GM12873 (cell line): Measurements from ENCODE around the gene SLC17A7.
A peak's percentile ranks its signal among the peaks of the same experiment; 100 is the strongest.

Experiments
- CTCF ChIP-seq: IDR thresholded peaks from 2 replicates; pipeline ENCODE4 v1.5.1; 2012; ENCODE audit warnings: low read depth, mild to moderate bottlenecking, moderate library complexity, low read length, control low read depth; ENCODE audit not compliant: insufficient read depth; ENCODE audit errors: missing control alignments

Gene SLC17A7

GRCh38 chr19:49427339-49427738, 14.0 kb downstream of the SLC17A7 start:
- TF ChIP-seq CTCF: no peak

DNA sequence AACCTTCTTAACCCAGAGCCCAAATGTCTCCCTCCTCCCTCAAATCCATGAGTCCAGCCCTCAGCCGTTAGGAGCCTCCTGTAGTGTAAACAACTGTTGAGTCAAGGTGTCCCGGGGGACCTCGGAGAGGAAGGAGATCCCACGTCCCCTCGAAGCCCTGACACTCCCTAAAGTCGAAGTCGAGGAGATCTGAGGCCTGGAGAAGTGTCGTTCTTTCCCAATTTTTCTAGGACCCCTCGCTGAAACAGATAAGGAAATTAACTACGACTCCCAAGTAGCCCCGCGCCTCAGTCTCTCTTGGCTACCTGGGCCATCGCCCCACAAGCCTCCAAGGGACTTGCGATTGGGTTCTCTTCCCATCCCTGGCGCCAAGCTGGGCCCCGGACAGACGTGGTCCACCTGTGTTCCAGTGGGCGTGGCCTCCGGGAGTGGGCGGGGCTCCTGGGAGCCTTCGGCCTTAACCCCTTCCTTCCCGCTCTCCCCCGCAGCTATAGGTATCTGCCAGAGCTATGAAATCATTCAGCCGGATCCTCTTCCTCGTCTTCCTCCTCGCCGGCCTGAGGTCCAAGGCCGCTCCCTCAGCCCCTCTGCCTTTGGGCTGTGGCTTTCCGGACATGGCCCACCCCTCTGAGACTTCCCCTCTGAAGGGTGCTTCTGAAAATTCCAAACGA, 15.3 kb downstream of the SLC17A7 start:
- TF ChIP-seq CTCF: no peak

- no peak for TF ChIP-seq CTCF
These were observed 16.1 kb downstream of the SLC17A7 start, which contains the start of gene GFY for GRCh38 chr19:49425178-49425577. Gene GFY (plus strand): TSS chr19:49425388. CDS start chr19:49426431, 1,043 bp downstream.

DNA sequence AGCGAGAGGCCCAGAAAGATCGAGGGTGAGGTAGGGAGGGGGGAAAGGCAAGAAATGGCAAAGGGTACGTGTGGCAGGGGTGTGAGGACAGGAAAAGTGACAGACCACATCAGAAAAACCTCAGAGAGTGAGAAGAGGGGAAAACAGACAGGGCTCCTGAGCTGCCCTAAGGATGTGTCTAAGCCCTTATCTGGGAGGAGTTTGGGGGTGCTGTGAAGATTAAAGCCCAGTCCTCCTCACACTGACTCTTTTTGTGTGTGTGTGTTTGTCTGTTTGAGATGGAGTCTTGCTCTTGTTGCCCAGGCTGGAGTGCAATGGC, 17.4 kb downstream of the SLC17A7 start:
- no peak for TF ChIP-seq CTCF

- no peak for TF ChIP-seq CTCF
These were observed 18.0 kb downstream of the SLC17A7 start, which contains the start of gene PTH2 for GRCh38 chr19:49423071-49423984. Gene PTH2 (minus strand): TSS chr19:49423441. CDS start chr19:49423339, 102 bp downstream.

DNA sequence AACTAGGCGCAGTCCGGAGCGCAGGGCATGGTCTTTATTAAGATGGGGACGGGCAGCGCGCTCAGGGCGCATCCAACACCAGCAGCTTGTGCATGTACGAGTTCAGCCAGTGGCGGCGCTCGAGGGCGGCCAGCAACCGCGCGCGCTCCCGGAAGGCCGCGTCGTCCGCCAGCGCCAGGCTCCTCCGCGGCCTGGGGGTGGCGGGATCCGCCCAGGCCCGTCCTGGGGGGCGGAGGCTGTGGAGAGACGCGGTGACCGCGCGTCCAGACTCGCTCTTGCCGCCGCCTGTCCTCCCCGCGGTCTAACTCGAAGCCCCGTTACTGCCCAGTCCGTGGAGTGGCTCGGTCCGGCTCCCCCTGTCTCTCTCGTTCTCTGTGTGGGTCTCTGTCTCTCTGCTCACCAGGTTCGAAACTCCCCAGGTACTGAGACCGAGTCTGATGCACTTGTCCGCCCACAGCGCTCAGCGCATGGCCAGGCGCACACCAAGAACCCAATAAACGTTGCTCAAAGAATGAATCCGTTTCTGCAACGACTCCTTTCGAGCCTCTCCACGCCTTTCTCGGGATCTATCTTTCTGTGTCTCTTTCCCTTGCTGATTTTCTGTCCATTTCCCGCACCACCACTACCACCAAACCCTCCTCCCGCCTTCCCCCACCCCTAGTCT, 18.8 kb downstream of the SLC17A7 start:
- peak; percentile 68 for TF ChIP-seq CTCF

DNA sequence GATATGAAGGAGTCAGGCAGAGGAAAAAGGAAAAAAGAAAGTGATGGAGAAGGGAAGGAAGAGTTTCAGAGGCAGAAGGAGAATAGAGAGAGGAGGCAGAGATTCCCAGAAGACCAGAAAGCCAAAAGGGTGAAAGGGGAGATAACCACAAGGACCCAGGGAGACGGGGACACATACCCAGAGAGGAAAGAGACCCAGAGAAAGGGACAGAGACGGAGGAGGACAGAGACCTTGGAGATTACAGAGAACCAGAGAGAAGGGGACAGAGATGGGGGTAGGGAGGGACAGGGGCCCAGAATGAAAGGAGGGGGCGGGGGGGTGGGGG, 19.5 kb downstream of the SLC17A7 start:
- no peak for TF ChIP-seq CTCF
